IMR-90 (cell line): ENCODE results near the gene GPR135. TPM values are rescaled to one million over a fixed set of nuclear protein-coding genes. Genes with fewer than 3 reads are reported as not detected.
"Not testable (repeated sequence)": the region's sequence is repeated elsewhere in the genome, so short reads cannot be mapped to it uniquely, and the experiment has no call there.

ENCODE experiments used
- ATAC-seq: fragments of 200-7000 bp; cut with Tn5 transposase; 2 replicates; pipeline ENCODE4 v1.9.1; 2020; ENCODE audit warnings: low read depth, mild to moderate bottlenecking, moderate library complexity
- BruUV-seq: library from RNA; stranded (reverse); fragments of 400-500 nt; replicated peaks from 2 replicates; lab custom pipeline; 2021; lab: Mats Ljungman, UMichigan
- CTCF ChIA-PET: fragments of 300-600 bp; formaldehyde crosslinking; extraction: SDS; loops from one replicate; lab custom pipeline; 2021; ENCODE audit warnings: antibody characterized with exemption; lab: Yijun Ruan, JAX
- POLR2A ChIA-PET: fragments of 300-600 bp; sonication (Branson Sonifier 250); formaldehyde crosslinking; loops from one replicate; lab custom pipeline; 2022; ENCODE audit warnings: antibody characterized with exemption; ENCODE audit not compliant: unreplicated experiment; lab: Charles Lee
- DNase-seq: peaks from one replicate; pipeline ENCODE4 v3.0.0; 2013
- H2AFZ ChIP-seq: replicated peaks from 2 replicates; pipeline ENCODE3; 2013; ENCODE audit warnings: low read length, mild to moderate bottlenecking; ENCODE audit not compliant: poor library complexity
- H2AK5ac ChIP-seq: 2 replicates; pipeline ENCODE4 v1.6.1; 2013; ENCODE audit warnings: low read depth, low read length, inconsistent platforms
- H2AK9ac ChIP-seq: replicated peaks from 2 replicates; pipeline ENCODE3; 2013; ENCODE audit warnings: mild to moderate bottlenecking, low read depth, low read length, moderate library complexity; ENCODE audit not compliant: poor library complexity
- H2BK120ac ChIP-seq: 2 replicates; pipeline ENCODE4 v1.6.1; 2013; ENCODE audit warnings: low read depth, low read length, inconsistent platforms
- H2BK15ac ChIP-seq: 3 replicates; pipeline ENCODE4 v1.6.1; 2013; ENCODE audit warnings: low read depth, low read length, inconsistent platforms
- H2BK20ac ChIP-seq: 2 replicates; pipeline ENCODE4 v1.6.1; 2013; ENCODE audit warnings: low read depth, mild to moderate bottlenecking, inconsistent platforms, low read length, moderate library complexity
- H2BK5ac ChIP-seq: 2 replicates; pipeline ENCODE4 v1.6.1; 2013; ENCODE audit warnings: mild to moderate bottlenecking, low read depth, low read length, inconsistent platforms; ENCODE audit not compliant: poor library complexity, severe bottlenecking
- H3K14ac ChIP-seq: replicated peaks from 2 replicates; pipeline ENCODE4 v1.6.1; 2013; ENCODE audit warnings: low read depth, low read length, inconsistent platforms
- H3K18ac ChIP-seq: 2 replicates; pipeline ENCODE4 v1.6.1; 2013; ENCODE audit warnings: low read depth, low read length, control low read depth
- H3K23ac ChIP-seq: 2 replicates; pipeline ENCODE4 v1.6.1; 2013; ENCODE audit warnings: low read depth, low read length, inconsistent platforms
- H3K27ac ChIP-seq: 2 replicates; pipeline ENCODE4 v1.5.1; 2013; ENCODE audit warnings: mild to moderate bottlenecking, control low read depth, low read length; ENCODE audit not compliant: insufficient read depth
- H3K27me3 ChIP-seq: 2 replicates; pipeline ENCODE4 v1.6.1; 2013; ENCODE audit warnings: low read length; ENCODE audit not compliant: control insufficient read depth, insufficient read depth
- H3K36me3 ChIP-seq: 2 replicates; pipeline ENCODE4 v1.6.1; 2013; ENCODE audit warnings: low read length, mixed read lengths; ENCODE audit not compliant: control insufficient read depth, insufficient read depth
- H3K4ac ChIP-seq: 2 replicates; pipeline ENCODE4 v1.6.1; 2013; ENCODE audit warnings: low read depth, low read length, inconsistent platforms
- H3K4me1 ChIP-seq: 2 replicates; pipeline ENCODE4 v1.6.1; 2013; ENCODE audit warnings: low read length, mixed read lengths; ENCODE audit not compliant: control insufficient read depth, insufficient read depth
- H3K4me2 ChIP-seq: 2 replicates; pipeline ENCODE4 v1.6.1; 2013; ENCODE audit warnings: low read depth, mild to moderate bottlenecking, control low read depth, low read length, moderate library complexity
- H3K4me3 ChIP-seq: 2 replicates; pipeline ENCODE4 v1.5.1; 2013; ENCODE audit warnings: low read depth, mild to moderate bottlenecking, control low read depth, low read length, moderate library complexity; ENCODE audit not compliant: insufficient read depth
- H3K56ac ChIP-seq: 2 replicates; pipeline ENCODE4 v1.6.1; 2013; ENCODE audit warnings: low read length, inconsistent platforms; ENCODE audit not compliant: insufficient read depth; ENCODE audit errors: extremely low read depth
- H3K79me1 ChIP-seq, 2 experiments: 2 replicates each; pipeline ENCODE4 v1.6.1; 2013; ENCODE audit warnings: low read length in 2 of 2, inconsistent platforms in 1 of 2, low read depth in 1 of 2
- H3K9ac ChIP-seq: 2 replicates; pipeline ENCODE4 v1.6.1; 2013; ENCODE audit warnings: low read depth, low read length, control low read depth
- H3K9me1 ChIP-seq: 2 replicates; pipeline ENCODE4 v1.6.1; 2013; ENCODE audit warnings: low read length, inconsistent platforms; ENCODE audit not compliant: insufficient read depth
- H3K9me3 ChIP-seq: 2 replicates; pipeline ENCODE4 v1.6.1; 2013; ENCODE audit warnings: low read length; ENCODE audit not compliant: control insufficient read depth, insufficient read depth
- H4K20me1 ChIP-seq: 2 replicates; pipeline ENCODE4 v1.6.1; 2013; ENCODE audit warnings: low read length, inconsistent platforms; ENCODE audit not compliant: insufficient read depth
- H4K5ac ChIP-seq: 2 replicates; pipeline ENCODE4 v1.6.1; 2013; ENCODE audit warnings: mild to moderate bottlenecking, low read depth, low read length, control low read depth
- H4K8ac ChIP-seq, 2 experiments: 2 replicates each; pipeline ENCODE4 v1.6.1; 2013; ENCODE audit warnings: low read depth in 2 of 2, low read length in 2 of 2, control low read depth in 1 of 2, inconsistent platforms in 1 of 2
- H4K91ac ChIP-seq: 2 replicates; pipeline ENCODE4 v1.6.1; 2013; ENCODE audit warnings: low read depth, low read length, inconsistent platforms; ENCODE audit not compliant: insufficient read depth
- WGBS, 2 experiments: methylation state at CpG; one replicate each; pipeline versions ENCODE4 v1.1.5 to v1.1.7; 2013; ENCODE audit warnings: missing lambda C conversion rate in 2 of 2; ENCODE audit not compliant: insufficient read length in 1 of 2; ENCODE audit errors: extremely low coverage in 2 of 2; 5-methylcytosine and 5-hydroxymethylcytosine counted together
- dilution Hi-C: fragments of 300-500 bp; cut with HindIII; formaldehyde crosslinking; loops from one replicate; pipeline ENCODE4 v1.14.3; 2018; ENCODE audit warnings: low sequenced_read_pairs; ENCODE audit not compliant: unreplicated experiment
- in situ Hi-C: fragments of 300-500 bp; cut with MboI; formaldehyde crosslinking; loops from 3 replicates; pipeline ENCODE4 v1.14.3; 2019; ENCODE audit warnings: low sequenced_read_pairs, inconsistent platforms, mixed read lengths
- intact Hi-C: fragments of 100-400 bp; cut with micrococcal nuclease; formaldehyde crosslinking; loops from 2 replicates; pipeline ENCODE4 v1.10.0; 2022
- polyA plus RNA-seq, 3 experiments: library from polyadenylated mRNA; depleted of rRNA; stranded (reverse); fragments of >200 nt; gene quantifications; 2 replicates each; pipeline ENCODE4 v1.2.3, GENCODE V29; 2012; ENCODE audit warnings: low replicate concordance in 1 of 3
- total RNA-seq: library from RNA; depleted of rRNA; stranded (reverse); fragments of >200 nt; gene quantifications from 2 replicates; pipeline ENCODE4 v1.2.3, GENCODE V29; 2012

The GPR135 gene
- total and polyA plus RNA-seq, 2 of the 4 experiments (the other 2 are of a cell fraction) = 1.3 to 2.4 TPM

DNA sequence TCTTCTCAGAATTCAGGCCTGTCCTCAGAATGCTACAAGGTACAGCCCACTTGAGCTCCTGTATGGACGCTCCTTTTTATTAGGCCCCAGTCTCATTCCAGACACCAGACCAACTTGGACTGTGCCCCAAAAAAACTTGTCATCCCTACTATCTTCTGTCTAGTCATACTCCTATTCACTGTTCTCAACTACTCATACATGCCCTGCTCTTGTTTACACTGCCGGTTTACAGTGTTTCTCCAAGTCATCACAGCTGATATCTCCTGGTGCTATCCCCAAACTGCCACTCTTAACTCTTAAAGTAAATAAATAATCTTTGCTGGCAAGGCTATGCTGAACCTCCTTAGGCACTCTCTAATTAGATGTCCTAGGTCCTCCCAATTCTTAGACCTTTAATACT lies 16.5 kb downstream of the GPR135 start:
- H3K9me3 ChIP-seq, H3K36me3 ChIP-seq, DNase-seq, dilution Hi-C loops, H4K8ac ChIP-seq, H2BK5ac ChIP-seq, POLR2A ChIA-PET, H2AK5ac ChIP-seq, CTCF ChIA-PET, H3K27ac ChIP-seq, H3K4me3 ChIP-seq, H3K27me3 ChIP-seq, H3K14ac ChIP-seq, H3K23ac ChIP-seq, H4K20me1 ChIP-seq, H3K4me1 ChIP-seq, H2BK15ac ChIP-seq, H2BK20ac ChIP-seq, ATAC-seq, H2AK9ac ChIP-seq, H3K56ac ChIP-seq, H3K4ac ChIP-seq, BruUV-seq, H2BK120ac ChIP-seq, H4K91ac ChIP-seq, intact Hi-C loops, H4K5ac ChIP-seq, H2AFZ ChIP-seq, in situ Hi-C loops, H3K9me1 ChIP-seq, H3K18ac ChIP-seq, H3K9ac ChIP-seq, H3K4me2 ChIP-seq: not testable (repeated sequence)
- WGBS, 2 experiments = 50% methylated on average over 1 of the region's 2 CpGs; no CpG with 5 or more reads in 1 of the 2 experiments
- H3K79me1 ChIP-seq = peaks cover 9 to 12% of the 10 kb centered on the region in 2 experiments; a peak in 3 of 4 replicates
